Esophagus squamous epithelium (tissue), 5 donors: ENCODE results near the gene KLC1. TPM values are rescaled to one million over a fixed set of nuclear protein-coding genes. Genes with fewer than 3 reads are reported as not detected.
A peak's percentile ranks its signal among the peaks of the same experiment; 100 is the strongest.

ENCODE experiments used
- DNase-seq: peaks from one replicate; lab custom pipeline; 2025; lab: John Stamatoyannopoulos, UW
- H3K27ac ChIP-seq, 4 donors: fragments of 200-600 bp; sonication (generic); one replicate each; pipeline ENCODE4 v1.5.1; 2016 to 2019; ENCODE audit warnings: mild to moderate bottlenecking in 1 of 4
- H3K27me3 ChIP-seq, 4 donors: fragments of 200-600 bp; sonication (generic); 1 replicate in 3 of 4; 2 replicates in 1 of 4; pipeline versions ENCODE4 v1.5.1 to v1.6.0; 2017 to 2021; ENCODE audit warnings: antibody characterized with exemption in 1 of 4
- H3K36me3 ChIP-seq, 3 donors: fragments of 200-600 bp; sonication (generic); one replicate each; pipeline ENCODE4 v1.5.1; 2016 to 2019
- H3K4me1 ChIP-seq, 3 donors: fragments of 200-600 bp; sonication (generic); one replicate each; pipeline ENCODE4 v1.5.1; 2017 to 2019
- H3K4me3 ChIP-seq, 4 donors: fragments of 200-600 bp; sonication (generic); 1 replicate in 3 of 4; 2 replicates in 1 of 4; pipeline ENCODE4 v1.5.1; 2016 to 2019; ENCODE audit warnings: mild to moderate bottlenecking in 2 of 4, moderate library complexity in 1 of 4
- H3K9me3 ChIP-seq, 3 donors: fragments of 200-600 bp; sonication (generic); one replicate each; pipeline ENCODE4 v1.5.1; 2016 to 2019
- POLR2A ChIP-seq, 4 donors: fragments of 450-650 bp; IDR thresholded peaks; one replicate each; pipeline ENCODE4 v1.6.1; 2017; ENCODE audit warnings: antibody characterized with exemption in 4 of 4, mild to moderate bottlenecking in 4 of 4, moderate library complexity in 3 of 4
- WGBS, 2 donors: methylation state at CpG; one replicate each; pipeline ENCODE4 v1.1.5; 2018; 5-methylcytosine and 5-hydroxymethylcytosine counted together
- intact Hi-C: fragments of 100-400 bp; cut with DNase I; formaldehyde crosslinking; loops from one replicate; pipeline ENCODE4 v1.15.0; 2022
- total RNA-seq, 4 donors: library from RNA; depleted of rRNA; stranded (reverse); fragments of >200 nt; gene quantifications; one replicate each; pipeline ENCODE4 v1.1.0, GENCODE V29; 2016
- TF ChIP-seq, protein P1 (sequence below), 6 experiments: fragments of 450-650 bp in 4 of 6; fragments of 200-600 bp in 2 of 6; sonication (generic) in 2 of 6; IDR thresholded peaks; one replicate each; pipeline ENCODE4 v1.5.1; 2016 to 2019; ENCODE audit warnings: antibody characterized with exemption in 6 of 6, mild to moderate bottlenecking in 4 of 6, moderate library complexity in 4 of 6
- donor health status: DM: yes; HTN: yes; CAD: no.

KLC1 gene
- 100 to 1,000 TPM; 101 to 285 (median 194) TPM for total RNA-seq

DNA sequence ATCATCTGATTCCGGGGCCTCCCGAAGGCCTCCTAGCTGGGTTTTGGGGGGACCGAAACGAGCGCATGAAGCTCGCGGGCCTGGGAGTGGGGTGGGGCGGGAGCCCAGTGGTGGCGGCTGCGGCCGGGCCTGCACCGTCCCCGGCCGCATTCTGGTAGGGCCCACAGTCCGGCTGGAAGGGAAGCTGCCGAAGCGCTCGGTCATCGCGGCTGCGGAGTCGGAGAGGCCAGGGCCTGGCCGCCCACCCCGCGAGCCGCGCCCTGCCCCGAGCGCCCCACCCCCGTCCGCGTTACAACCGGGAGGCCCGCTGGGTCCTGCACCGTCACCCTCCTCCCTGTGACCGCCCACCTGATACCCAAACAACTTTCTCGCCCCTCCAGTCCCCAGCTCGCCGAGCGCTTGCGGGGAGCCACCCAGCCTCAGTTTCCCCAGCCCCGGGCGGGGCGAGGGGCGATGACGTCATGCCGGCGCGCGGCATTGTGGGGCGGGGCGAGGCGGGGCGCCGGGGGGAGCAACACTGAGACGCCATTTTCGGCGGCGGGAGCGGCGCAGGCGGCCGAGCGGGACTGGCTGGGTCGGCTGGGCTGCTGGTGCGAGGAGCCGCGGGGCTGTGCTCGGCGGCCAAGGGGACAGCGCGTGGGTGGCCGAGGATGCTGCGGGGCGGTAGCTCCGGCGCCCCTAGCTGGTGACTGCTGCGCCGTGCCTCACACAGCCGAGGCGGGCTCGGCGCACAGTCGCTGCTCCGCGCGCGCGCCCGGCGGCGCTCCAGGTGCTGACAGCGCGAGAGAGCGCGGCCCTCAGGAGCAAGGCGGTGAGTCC lies at the start of gene KLC1:
TSS of gene KLC1 (plus strand) at position 528 of the 819 bp plus-strand sequence. CDS start 25,354 bp downstream, outside the sequence.
- DNase-seq: no peak
- TF ChIP-seq, protein P1, sequence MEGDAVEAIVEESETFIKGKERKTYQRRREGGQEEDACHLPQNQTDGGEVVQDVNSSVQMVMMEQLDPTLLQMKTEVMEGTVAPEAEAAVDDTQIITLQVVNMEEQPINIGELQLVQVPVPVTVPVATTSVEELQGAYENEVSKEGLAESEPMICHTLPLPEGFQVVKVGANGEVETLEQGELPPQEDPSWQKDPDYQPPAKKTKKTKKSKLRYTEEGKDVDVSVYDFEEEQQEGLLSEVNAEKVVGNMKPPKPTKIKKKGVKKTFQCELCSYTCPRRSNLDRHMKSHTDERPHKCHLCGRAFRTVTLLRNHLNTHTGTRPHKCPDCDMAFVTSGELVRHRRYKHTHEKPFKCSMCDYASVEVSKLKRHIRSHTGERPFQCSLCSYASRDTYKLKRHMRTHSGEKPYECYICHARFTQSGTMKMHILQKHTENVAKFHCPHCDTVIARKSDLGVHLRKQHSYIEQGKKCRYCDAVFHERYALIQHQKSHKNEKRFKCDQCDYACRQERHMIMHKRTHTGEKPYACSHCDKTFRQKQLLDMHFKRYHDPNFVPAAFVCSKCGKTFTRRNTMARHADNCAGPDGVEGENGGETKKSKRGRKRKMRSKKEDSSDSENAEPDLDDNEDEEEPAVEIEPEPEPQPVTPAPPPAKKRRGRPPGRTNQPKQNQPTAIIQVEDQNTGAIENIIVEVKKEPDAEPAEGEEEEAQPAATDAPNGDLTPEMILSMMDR (IDR thresholded peaks at IDR 0.05): no peak
- peak in 3 of 4 donors; percentile 70 to 96 (median 91) for TF ChIP-seq POLR2A (IDR thresholded peaks at IDR 0.05)
- H3K4me1 ChIP-seq: peaks cover 37 to 85% (median 55%) of the 10 kb centered on the region in 3 donors
- H3K9me3 ChIP-seq: no peaks in the 10 kb centered on the region
- 0 to 2% methylated on average over 7 to 15 of the region's 97 CpGs for WGBS, 2 donors
- no peaks in the 10 kb centered on the region for H3K27me3 ChIP-seq
- peaks cover 0 to 25% (median 0%) of the 10 kb centered on the region in 3 donors for H3K36me3 ChIP-seq
- H3K27ac ChIP-seq: peak within 1 kb of the TSS; percentile 98 to 100 (median 98)
- H3K4me3 ChIP-seq: peak within 1 kb of the TSS; percentile 89 to 100 (median 90)
- intact Hi-C loops: loop anchor here (10.0 kb wide), 1 partner anchor 54 kb away; no protein-coding TSS in a partner anchor

DNA sequence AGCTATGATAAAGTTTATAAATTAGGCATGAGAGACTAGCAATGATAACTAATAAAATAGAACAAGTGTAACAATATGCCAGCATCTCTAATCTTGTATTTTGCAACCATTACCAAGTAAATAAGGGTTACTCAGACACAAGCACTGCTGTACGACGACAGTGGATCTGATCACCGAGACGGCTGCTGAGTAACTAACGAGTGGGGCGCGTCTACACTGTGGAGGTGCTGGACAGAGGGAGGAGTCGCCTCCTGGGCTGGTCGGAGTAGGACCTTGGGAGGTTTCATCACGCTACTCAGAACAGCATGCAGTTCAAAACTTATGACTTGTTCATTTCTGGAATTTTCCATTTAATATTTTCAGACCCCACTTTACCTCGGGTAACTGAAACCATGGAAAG lies 47.8 kb upstream of the KLC1 start:
- Histone ChIP-seq H3K4me1 (peaks cover 18 to 37% (median 25%) of the 10 kb centered on the region in 3 donors), H3K27me3 (no peaks in the 10 kb centered on the region), H3K4me3 (no peak overlapping the region), H3K36me3 (peaks cover 0 to 45% (median 0%) of the 10 kb centered on the region in 3 donors), H3K9me3 (no peaks in the 10 kb centered on the region), H3K27ac (peak overlapping the region in 3 of 4 donors; percentile 50 to 85 (median 63))
- WGBS, 2 donors: 74 to 82% methylated on average over 9 to 11 of the region's 11 CpGs
- DNase-seq: no peak
- TF ChIP-seq POLR2A (IDR thresholded peaks at IDR 0.05): no peak
- TF ChIP-seq, protein P1 (IDR thresholded peaks at IDR 0.05): no peak
- intact Hi-C loops: no loop called here

DNA sequence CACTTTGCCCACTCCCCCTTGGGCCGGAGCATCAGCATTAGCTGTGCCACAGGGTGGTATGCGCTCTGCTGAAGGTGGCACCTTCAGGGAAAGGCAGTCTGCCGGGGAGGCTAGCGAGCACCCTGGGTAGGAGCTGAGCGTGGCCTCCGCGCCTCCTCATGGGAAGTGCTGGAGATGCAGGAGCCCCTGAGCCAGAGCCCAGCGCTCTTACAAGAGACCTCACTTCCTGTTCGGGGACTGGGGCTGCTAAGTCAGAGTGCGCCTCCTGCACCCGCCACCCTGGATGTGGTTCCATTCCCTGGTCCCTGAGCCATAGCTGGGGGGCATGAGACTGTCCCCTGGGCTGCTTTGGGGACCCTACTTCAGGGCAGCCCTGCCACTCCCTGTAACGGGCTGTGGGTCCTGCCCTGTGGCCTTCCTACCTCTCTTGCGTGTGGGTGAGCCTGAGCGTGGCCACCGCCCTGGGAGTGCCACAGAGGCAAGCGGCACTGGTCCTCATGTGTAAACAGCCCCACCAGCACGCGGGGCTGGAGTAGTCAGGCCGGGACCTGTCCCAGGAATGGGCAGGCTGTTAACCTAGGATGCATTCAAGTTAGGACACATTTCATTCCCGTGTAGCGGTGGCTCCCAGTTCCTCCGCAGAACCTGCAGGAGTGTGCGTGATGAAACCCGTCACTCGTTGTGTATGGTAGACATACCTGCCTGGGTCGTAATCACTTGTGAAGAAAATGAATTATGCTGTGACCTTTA lies 46.9 kb upstream of the KLC1 start:
- no peak for TF ChIP-seq POLR2A (IDR thresholded peaks at IDR 0.05)
- TF ChIP-seq, protein P1 (IDR thresholded peaks at IDR 0.05): peak in 1 of 6 experiments; percentile 9
- Histone ChIP-seq H3K4me1 (peaks cover 14 to 28% (median 17%) of the 10 kb centered on the region in 3 donors), H3K9me3 (no peaks in the 10 kb centered on the region), H3K36me3 (peaks cover 0 to 46% (median 0%) of the 10 kb centered on the region in 3 donors), H3K4me3 (no peak overlapping the region), H3K27ac (peak overlapping the region; percentile 36 to 85 (median 56)), H3K27me3 (no peaks in the 10 kb centered on the region)
- DNase-seq: no peak
- 48 to 70% methylated on average over 7 to 8 of the region's 26 CpGs for WGBS, 2 donors
- intact Hi-C loops: no loop called here

DNA sequence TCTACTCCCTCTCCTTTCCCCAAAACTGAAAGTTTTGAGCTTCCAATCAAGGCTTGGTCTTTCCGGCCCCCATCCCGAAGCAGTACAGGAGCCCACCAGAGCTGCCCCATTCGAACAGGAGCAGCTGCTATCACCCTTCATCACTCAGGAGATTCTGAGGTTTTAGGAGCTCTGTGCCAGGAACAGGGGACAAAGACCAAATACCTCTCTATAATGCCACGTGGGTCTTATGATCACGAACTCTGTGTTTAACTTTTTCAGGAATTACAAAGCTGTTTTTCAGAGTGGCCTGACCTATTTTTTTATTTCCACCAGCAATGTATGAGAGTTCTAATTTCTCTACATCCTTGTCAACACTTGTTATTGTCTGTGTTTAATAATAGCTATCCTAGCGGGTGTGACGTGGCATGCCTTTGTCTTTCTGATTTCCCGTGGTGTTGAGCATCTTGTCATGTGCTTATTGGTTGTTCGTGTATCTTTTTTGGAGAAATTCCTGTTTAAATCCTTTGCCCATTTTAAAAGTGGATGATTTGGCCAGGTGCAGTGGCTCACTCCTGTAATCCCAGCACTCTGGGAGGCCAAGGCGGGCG lies 44.6 kb upstream of the KLC1 start:
- no peak for DNase-seq
- no peak overlapping the region for H3K27ac ChIP-seq
- no peak overlapping the region for H3K4me3 ChIP-seq
- H3K9me3 ChIP-seq: no peaks in the 10 kb centered on the region
- no peaks in the 10 kb centered on the region for H3K27me3 ChIP-seq
- intact Hi-C loops: no loop called here
- TF ChIP-seq POLR2A (IDR thresholded peaks at IDR 0.05): no peak
- TF ChIP-seq, protein P1 (IDR thresholded peaks at IDR 0.05): no peak
- peaks cover 0 to 45% (median 0%) of the 10 kb centered on the region in 3 donors for H3K36me3 ChIP-seq
- peaks cover 9 to 21% (median 12%) of the 10 kb centered on the region in 3 donors for H3K4me1 ChIP-seq
- WGBS, 2 donors: 84 to 87% methylated on average over 9 to 11 of the region's 11 CpGs
